ENCODE results near the gene S100B.

Gene S100B

DNA sequence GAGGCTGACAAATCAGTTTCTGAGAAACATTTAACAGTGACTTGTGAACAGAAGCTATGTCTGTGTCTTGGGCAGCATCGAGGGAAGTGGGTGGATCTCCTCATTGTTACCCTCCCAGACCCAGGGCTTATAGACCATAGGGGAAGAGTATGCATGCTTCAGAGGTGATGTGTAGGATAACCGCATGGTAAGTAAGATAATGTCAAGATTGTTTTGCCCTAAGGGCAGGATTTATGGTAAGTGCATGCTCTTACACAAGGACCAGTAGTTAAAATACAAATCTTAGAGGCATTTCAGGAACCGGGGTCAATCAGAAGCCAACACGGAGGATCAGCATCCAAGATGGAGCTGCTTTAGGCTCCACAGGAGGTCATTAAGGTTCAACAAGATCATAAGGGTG lies 22.8 kb upstream of the S100B start:
- no peak for DNase-seq (ENCODE audit: low read depth, low spot score)

- DNase-seq (ENCODE audit: low read depth, low spot score): no peak
These were observed 22.2 kb upstream of the S100B start for GRCh38 chr21:46626975-46627501.

DNA sequence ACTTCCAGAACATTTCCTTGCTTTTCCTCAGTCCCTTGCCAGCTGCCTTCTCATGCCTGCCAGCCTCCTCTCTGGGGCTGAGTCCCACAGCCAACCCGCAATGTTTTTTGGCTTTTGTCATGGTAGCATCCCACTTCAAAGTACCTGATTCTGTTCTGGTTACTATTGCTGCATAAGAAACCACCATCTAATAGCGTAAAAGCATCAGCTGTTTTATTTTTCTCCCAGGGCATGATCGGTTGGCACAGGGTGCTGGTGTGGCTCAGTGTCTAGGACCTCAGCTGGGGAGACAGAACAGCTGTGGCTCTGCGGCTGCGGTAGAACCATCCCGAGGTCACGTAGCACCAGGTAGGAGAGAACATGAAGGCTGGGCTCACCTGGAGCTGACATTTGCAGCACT lies 21.7 kb upstream of the S100B start:
- no peak for DNase-seq (ENCODE audit: low read depth, low spot score)

- DNase-seq (ENCODE audit: low read depth, low spot score): no peak
These were observed 20.9 kb upstream of the S100B start for GRCh38 chr21:46625759-46626158.

DNA sequence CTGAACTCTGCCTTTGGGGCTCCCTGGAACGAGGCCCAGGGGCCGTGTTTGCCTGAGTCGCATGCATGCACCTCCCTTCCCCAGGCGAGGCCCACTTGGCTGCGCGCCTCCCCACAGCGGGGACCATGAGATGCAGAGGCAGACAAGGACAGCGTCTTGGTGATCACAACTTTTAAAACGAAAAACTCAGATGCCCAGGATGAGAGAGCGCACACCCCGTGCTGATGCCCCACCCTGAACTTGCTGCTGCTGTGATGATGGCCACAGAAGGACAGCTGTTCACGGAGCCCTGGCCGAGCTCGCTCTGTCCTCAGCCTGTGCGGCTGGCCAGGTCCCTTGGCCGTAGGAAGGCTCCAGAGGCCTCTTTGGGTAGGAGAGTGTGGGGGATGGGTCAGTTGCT lies 19.2 kb upstream of the S100B start:
- no peak for DNase-seq (ENCODE audit: low read depth, low spot score)

GRCh38 chr21:46622226-46622625 lies 17.3 kb upstream of the S100B start:
- no peak for DNase-seq (ENCODE audit: low read depth, low spot score)

DNA sequence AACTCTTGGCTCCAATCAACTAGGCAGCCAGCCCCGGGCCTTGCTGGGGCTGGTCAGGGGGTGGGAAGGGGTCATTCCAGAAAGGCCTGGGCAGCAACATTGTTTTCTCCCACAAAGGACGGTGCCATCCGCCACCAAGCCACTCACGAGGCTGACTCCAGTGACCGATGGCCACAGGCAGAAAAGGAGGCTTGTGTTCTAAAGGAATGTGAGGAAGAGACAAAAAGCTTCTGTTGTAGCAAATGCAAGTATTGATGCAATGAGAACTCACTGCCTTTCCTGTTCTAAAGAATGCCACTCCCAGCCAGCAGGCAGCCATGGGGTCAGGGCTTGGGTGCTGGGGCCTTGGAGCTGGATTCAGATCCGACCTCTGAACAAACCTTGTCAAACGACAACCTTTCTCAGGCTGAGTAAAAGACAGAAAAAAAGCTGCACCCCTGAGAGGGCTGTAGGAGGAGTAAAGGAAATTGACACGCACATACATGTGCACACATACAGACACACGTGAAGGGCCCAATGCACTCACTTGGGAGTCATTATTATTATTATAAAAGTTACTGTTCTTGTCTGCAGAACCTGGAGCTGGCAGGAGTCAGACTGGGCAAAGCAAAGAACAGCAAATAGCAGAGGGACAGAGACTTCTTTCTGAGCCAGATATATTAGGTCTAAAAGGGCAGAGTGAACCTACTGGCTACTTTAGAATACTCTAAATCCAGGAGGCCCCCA lies 16.7 kb upstream of the S100B start:
- DNase-seq (ENCODE audit: low read depth, low spot score): no peak

GRCh38 chr21:46620846-46621245 lies 16.0 kb upstream of the S100B start:
- DNase-seq (ENCODE audit: low read depth, low spot score): no peak

- no peak for DNase-seq (ENCODE audit: low read depth, low spot score)
These were observed 15.0 kb upstream of the S100B start for GRCh38 chr21:46619846-46620245.

GRCh38 chr21:46618738-46619379 lies 14.0 kb upstream of the S100B start:
- no peak for DNase-seq (ENCODE audit: low read depth, low spot score)

GRCh38 chr21:46617267-46618051 lies 12.6 kb upstream of the S100B start:
- no peak for DNase-seq (ENCODE audit: low read depth, low spot score)

DNA sequence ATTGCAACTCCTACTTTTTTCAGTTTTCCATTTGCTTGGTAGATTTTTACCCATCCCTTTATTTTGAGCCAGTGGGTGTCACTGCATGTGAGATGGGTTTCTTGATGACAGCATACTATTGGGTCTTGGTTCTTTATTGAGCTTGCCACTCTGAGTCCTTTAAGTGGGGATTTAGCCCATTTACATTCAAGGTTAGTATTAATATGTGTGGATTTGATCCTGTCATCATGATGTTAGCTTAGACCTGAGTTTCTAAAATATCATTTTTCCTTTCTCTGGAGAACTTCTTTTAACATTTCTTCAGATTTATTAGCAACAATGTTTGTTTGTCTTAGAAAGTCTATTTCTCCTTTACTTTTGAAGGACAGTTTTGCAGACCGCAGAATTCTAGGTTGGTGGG lies 11.8 kb upstream of the S100B start:
- no peak for DNase-seq (ENCODE audit: low read depth, low spot score)

DNA sequence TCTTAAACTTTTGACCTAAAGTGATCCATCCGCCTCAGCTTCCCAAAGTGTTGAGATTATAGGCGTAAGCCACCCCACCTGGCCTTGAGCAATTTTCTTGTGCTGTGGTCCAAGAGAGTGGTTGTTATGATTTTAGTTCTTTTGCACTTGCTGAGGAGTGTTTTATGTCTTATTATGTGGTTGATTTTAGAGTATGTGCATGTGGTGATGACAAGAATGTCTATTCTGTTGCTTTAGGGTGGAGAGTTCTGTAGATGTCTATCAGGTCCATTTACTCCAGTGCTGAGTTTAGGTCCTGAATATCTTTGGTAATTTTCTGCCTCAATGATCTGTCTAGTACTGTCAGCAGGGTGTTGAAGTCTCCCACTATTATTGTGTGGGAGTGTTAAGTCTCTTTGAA lies 11.2 kb upstream of the S100B start:
- DNase-seq (ENCODE audit: low read depth, low spot score): no peak

- no peak for DNase-seq (ENCODE audit: low read depth, low spot score)
These were observed 8.5 kb upstream of the S100B start for GRCh38 chr21:46613391-46613790.

DNA sequence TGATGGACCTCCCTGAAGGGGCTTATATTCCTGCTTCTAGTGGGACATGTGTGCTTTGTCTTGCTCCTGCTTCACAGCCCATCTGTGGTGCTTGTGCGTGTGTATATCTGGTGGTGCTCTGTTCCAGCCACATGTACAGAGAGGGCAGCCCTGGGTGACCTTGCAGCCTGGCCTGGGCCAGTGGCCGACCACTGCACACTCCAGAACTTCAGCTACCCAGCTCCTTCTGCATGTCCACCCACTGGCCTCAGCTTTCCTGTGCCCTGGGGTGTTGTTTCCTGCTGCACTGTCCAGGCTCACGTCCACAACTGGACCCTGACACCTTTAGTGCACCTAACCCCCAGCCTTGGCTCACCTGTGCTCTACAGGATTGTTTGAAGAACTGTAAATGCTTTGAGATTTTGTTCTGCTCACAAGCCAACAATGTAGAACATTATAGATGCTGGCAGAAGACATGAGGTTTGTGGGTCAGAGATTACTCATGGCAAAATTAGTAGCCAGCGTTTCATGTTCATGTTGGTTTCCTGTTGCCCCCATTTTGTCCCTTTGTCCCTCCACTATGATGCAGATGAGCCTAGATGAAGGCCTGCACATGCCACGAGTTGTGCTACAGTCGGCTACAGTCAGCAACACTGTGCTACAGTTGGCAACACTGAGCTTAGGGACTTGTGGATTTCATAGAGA lies 5.3 kb upstream of the S100B start:
- DNase-seq (ENCODE audit: low read depth, low spot score): no peak

- DNase-seq (ENCODE audit: low read depth, low spot score): no peak
These were observed 3.8 kb upstream of the S100B start for GRCh38 chr21:46608672-46609111.

- DNase-seq (ENCODE audit: low read depth, low spot score): no peak
These were observed 2.8 kb upstream of the S100B start for GRCh38 chr21:46607636-46608035.

- no peak for DNase-seq (ENCODE audit: low read depth, low spot score)
These were observed 1.5 kb upstream of the S100B start for GRCh38 chr21:46606427-46606813.

DNA sequence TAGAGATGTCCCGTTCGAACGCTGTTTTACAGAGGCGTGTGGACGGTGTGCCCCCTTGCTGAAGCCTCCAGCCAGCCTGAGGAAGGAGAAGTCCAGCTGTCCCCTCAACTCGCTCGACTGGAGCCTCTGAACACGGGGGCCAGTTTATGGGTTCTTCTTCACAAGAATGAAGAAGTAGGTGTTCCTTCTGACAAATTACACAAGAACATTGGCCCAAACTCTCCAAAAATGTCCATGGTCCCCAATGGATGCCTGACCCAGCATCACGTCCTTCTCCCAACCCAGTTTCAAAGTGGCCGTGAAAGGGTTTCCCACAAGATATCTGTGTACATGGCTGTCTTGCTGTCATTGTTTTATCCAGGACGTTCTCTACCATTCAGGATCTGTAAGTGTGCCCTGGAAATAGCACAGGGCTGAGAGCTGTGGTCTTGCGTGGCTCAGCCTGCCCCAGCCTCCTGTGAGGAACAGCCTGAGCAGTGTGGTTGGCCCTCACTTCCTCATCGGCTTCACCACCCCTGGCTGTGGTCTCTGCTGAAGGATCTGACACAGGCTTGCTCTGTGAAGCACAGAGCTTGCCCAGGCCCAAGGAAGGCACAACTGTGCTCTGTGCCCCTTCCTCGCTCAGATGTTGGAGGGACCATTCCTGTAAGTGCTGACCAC lies 1.0 kb upstream of the S100B start:
- no peak for DNase-seq (ENCODE audit: low read depth, low spot score)

DNA sequence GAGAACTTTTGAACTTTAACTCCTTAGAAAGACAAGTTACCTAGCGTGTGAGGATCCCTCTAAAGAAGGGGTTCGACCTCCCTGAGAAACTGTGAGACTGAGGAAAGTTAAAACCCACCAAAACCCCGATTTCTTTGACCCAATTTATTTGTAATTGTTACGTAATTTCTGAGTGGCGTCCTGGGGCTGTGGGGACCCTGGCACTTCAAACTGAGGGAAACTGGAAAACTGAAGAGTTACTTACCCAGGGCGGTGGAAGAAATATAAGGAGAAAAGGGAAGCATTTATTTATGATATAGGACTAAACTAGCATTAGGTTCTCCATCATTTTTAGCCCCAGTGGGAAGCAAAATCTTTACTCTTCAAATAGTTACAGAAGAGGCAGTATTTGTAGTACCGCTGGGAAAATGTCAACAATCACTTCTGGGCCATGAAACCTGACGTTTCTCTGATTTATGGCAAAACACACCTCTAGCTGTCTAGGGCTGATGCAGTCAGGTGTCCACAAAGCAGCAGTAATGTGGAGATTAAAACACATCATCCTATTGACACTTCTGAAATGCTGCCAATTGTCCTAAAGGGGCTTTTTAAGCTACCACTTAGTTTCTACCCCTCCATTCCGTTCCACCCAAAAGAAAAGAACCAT lies 430 bp downstream of the S100B start:
- no peak for DNase-seq (ENCODE audit: low read depth, low spot score)

DNA sequence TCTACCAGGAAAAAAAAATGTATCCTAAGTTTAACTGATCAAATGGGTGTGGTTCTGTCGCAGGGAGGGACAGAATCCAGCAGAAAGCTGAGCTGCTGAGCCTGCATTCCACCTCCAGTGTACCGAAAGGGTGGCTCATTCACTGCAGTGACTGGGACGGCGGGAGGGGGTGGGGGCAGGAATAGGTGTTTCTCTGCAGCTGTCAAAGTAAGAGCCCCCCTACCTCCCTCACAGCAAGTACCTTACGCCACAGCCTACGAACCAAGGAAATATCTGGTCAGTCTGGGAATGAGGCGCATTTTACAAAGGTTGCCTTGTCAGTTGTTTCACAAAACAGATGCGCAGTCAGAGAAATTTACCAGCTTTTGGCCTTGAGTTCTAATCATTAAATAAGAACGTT lies 1.7 kb downstream of the S100B start:
- DNase-seq (ENCODE audit: low read depth, low spot score): no peak

Data from activated naive CD8-positive, alpha-beta T cell treated with anti-CD3 and anti-CD28 coated beads, Interleukin-2, amount 50 U/mL, for 16 hours (primary cell).